HepG2 (cell line): ENCODE results near the gene NKX2-3. TPM values are rescaled to one million over a fixed set of nuclear protein-coding genes. Genes with fewer than 3 reads are reported as not detected.

Source experiments
- HDAC6 ChIP-seq: fragments of 200-600 bp; sonication (generic); IDR thresholded peaks from 2 replicates; pipeline ENCODE4 v1.7.0; 2017; ENCODE audit warnings: mild to moderate bottlenecking, antibody characterized with exemption, low read length, low read depth
- HOXA3 ChIP-seq: sonication (generic); formaldehyde crosslinking; IDR thresholded peaks from 2 replicates; pipeline ENCODE4 v1.5.0; 2020; ENCODE audit warnings: missing genetic modification reagents
- NFAT5 ChIP-seq: sonication (generic); formaldehyde crosslinking; IDR thresholded peaks from 2 replicates; pipeline ENCODE4 v1.4.0; 2020; ENCODE audit warnings: missing genetic modification reagents
- YEATS4 ChIP-seq: sonication (generic); formaldehyde crosslinking; IDR thresholded peaks from 2 replicates; pipeline ENCODE4 v1.4.0; 2020; ENCODE audit warnings: missing genetic modification reagents, borderline replicate concordance
- ZNF547 ChIP-seq: sonication (generic); formaldehyde crosslinking; IDR thresholded peaks from 2 replicates; pipeline ENCODE4 v1.5.1; 2020; ENCODE audit warnings: mild to moderate bottlenecking, missing genetic modification reagents
- ZNF552 ChIP-seq: sonication (generic); formaldehyde crosslinking; IDR thresholded peaks from 2 replicates; pipeline ENCODE4 v1.9.0; 2022; ENCODE audit warnings: missing genetic modification reagents, mild to moderate bottlenecking, borderline replicate concordance
- polyA plus RNA-seq, 8 experiments: library from polyadenylated mRNA; depleted of rRNA in 3 of 8; stranded (reverse) in 7 of 8; unstranded in 1 of 8; fragments of >200 nt; fragmentation: Illumina TruSeq in 4 of 8; extraction: Trizol in 4 of 8; gene quantifications; 2 replicates each; pipeline versions ENCODE4 v1.2.1 to v1.2.3, GENCODE V29; 2011 to 2016; ENCODE audit warnings: low read depth in 4 of 8, missing spikeins in 1 of 8, mixed read lengths in 1 of 8; ENCODE audit not compliant: insufficient read depth in 1 of 8
- total RNA-seq, 5 experiments: library from RNA; depleted of rRNA; stranded (reverse); fragments of >200 nt; fragmentation: Illumina TruSeq; extraction: Trizol; gene quantifications; 2 replicates each; pipeline ENCODE4 v1.2.3, GENCODE V29; 2016; ENCODE audit warnings: low read depth in 1 of 5
- TF ChIP-seq, protein P1 (sequence below): sonication (generic); formaldehyde crosslinking; IDR thresholded peaks from 2 replicates; pipeline ENCODE4 v1.4.0; 2020; ENCODE audit warnings: mild to moderate bottlenecking, missing genetic modification reagents, borderline replicate concordance
- TF ChIP-seq, protein P2 (sequence below): sonication (generic); formaldehyde crosslinking; IDR thresholded peaks from 2 replicates; pipeline ENCODE4 v1.4.0; 2020; ENCODE audit warnings: missing genetic modification reagents
- TF ChIP-seq, protein P3 (sequence below): fragments of 450-650 bp; IDR thresholded peaks from 2 replicates; pipeline ENCODE4 v1.6.1; 2016

Gene NKX2-3
- total and polyA plus RNA-seq, 2 of the 13 experiments (the other 11 are each of a cell fraction or from before 2014, with no cell fraction given) = not detected

DNA sequence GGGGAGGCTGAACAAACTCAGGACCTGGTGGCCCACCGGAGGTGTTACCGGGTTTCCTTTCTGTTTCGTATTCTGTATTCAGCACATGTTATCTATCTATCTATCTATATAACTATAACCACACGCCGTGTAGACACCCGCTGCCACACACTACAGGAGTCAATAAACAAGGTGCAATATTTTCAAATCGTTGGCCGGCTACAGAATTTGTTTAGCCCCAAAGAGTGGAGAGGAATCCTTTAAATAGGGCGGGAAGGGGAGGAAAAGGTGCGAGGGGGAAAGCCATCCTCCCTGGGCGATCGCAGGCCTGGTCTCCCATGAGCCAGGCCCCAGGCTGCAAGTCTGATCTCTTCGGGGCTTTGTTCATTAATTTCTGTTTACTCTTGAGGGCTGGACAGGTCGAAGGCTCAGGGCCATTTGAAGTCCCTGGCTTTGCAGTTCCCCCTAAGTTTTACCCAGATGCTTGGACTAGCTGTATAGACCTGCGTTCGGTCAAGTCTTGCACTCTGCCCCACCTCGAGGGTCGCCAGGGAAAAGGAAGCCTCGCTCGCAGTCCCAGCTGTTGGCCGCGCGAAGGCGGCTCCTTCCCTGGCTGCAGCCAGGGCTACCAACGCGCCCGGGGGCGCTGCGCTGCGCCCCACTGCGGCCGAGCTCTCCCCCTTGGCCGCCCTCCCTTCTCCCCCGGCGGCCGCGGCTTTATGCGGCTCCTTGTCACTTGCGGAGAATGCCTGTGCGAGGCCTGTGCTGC is 3.8 kb downstream of the NKX2-3 start (continued):
- TF ChIP-seq, protein P1, sequence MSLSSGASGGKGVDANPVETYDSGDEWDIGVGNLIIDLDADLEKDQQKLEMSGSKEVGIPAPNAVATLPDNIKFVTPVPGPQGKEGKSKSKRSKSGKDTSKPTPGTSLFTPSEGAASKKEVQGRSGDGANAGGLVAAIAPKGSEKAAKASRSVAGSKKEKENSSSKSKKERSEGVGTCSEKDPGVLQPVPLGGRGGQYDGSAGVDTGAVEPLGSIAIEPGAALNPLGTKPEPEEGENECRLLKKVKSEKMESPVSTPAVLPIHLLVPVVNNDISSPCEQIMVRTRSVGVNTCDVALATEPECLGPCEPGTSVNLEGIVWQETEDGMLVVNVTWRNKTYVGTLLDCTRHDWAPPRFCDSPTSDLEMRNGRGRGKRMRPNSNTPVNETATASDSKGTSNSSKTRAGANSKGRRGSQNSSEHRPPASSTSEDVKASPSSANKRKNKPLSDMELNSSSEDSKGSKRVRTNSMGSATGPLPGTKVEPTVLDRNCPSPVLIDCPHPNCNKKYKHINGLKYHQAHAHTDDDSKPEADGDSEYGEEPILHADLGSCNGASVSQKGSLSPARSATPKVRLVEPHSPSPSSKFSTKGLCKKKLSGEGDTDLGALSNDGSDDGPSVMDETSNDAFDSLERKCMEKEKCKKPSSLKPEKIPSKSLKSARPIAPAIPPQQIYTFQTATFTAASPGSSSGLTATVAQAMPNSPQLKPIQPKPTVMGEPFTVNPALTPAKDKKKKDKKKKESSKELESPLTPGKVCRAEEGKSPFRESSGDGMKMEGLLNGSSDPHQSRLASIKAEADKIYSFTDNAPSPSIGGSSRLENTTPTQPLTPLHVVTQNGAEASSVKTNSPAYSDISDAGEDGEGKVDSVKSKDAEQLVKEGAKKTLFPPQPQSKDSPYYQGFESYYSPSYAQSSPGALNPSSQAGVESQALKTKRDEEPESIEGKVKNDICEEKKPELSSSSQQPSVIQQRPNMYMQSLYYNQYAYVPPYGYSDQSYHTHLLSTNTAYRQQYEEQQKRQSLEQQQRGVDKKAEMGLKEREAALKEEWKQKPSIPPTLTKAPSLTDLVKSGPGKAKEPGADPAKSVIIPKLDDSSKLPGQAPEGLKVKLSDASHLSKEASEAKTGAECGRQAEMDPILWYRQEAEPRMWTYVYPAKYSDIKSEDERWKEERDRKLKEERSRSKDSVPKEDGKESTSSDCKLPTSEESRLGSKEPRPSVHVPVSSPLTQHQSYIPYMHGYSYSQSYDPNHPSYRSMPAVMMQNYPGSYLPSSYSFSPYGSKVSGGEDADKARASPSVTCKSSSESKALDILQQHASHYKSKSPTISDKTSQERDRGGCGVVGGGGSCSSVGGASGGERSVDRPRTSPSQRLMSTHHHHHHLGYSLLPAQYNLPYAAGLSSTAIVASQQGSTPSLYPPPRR = no peak
- no peak for TF ChIP-seq NFAT5 (CRISPR knock-in tag)
- TF ChIP-seq, protein P2, sequence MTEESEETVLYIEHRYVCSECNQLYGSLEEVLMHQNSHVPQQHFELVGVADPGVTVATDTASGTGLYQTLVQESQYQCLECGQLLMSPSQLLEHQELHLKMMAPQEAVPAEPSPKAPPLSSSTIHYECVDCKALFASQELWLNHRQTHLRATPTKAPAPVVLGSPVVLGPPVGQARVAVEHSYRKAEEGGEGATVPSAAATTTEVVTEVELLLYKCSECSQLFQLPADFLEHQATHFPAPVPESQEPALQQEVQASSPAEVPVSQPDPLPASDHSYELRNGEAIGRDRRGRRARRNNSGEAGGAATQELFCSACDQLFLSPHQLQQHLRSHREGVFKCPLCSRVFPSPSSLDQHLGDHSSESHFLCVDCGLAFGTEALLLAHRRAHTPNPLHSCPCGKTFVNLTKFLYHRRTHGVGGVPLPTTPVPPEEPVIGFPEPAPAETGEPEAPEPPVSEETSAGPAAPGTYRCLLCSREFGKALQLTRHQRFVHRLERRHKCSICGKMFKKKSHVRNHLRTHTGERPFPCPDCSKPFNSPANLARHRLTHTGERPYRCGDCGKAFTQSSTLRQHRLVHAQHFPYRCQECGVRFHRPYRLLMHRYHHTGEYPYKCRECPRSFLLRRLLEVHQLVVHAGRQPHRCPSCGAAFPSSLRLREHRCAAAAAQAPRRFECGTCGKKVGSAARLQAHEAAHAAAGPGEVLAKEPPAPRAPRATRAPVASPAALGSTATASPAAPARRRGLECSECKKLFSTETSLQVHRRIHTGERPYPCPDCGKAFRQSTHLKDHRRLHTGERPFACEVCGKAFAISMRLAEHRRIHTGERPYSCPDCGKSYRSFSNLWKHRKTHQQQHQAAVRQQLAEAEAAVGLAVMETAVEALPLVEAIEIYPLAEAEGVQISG (CRISPR knock-in tag) = no peak
- TF ChIP-seq, protein P3, sequence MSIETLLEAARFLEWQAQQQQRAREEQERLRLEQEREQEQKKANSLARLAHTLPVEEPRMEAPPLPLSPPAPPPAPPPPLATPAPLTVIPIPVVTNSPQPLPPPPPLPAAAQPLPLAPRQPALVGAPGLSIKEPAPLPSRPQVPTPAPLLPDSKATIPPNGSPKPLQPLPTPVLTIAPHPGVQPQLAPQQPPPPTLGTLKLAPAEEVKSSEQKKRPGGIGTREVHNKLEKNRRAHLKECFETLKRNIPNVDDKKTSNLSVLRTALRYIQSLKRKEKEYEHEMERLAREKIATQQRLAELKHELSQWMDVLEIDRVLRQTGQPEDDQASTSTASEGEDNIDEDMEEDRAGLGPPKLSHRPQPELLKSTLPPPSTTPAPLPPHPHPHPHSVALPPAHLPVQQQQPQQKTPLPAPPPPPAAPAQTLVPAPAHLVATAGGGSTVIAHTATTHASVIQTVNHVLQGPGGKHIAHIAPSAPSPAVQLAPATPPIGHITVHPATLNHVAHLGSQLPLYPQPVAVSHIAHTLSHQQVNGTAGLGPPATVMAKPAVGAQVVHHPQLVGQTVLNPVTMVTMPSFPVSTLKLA = no peak
- TF ChIP-seq ZNF547 (CRISPR knock-in tag) = peak; percentile 33; the same call in 1 of the 2 replicates
- TF ChIP-seq YEATS4 = no peak
- no peak for TF ChIP-seq HOXA3 (CRISPR knock-in tag)
- TF ChIP-seq HDAC6 = no peak
- TF ChIP-seq ZNF552 (CRISPR knock-in tag) = no peak
